NCI-H128 (cell line): ENCODE results near the gene PDE6A.

Experiments used
- DNase-seq: peaks from one replicate; lab custom pipeline; 2025; ENCODE audit not compliant: unreplicated experiment; lab: John Stamatoyannopoulos, UW

The PDE6A gene

GRCh38 chr5:149820012-149820411, 124.6 kb downstream of the PDE6A start:
- DNase-seq = no peak

GRCh38 chr5:149818116-149818515, 126.5 kb downstream of the PDE6A start:
- DNase-seq = no peak

- DNase-seq = no peak
Observed at GRCh38 chr5:149817539-149818060, 127.0 kb downstream of the PDE6A start.

- no peak for DNase-seq
Observed at GRCh38 chr5:149816661-149817060, 127.9 kb downstream of the PDE6A start.

- no peak for DNase-seq
Observed at GRCh38 chr5:149811453-149811852, 133.1 kb downstream of the PDE6A start.

- DNase-seq = no peak
Observed at GRCh38 chr5:149810856-149811255, 133.7 kb downstream of the PDE6A start.

GRCh38 chr5:149809931-149810691, 134.5 kb downstream of the PDE6A start:
- DNase-seq = peak; percentile 76

- DNase-seq = no peak
Observed at GRCh38 chr5:149808264-149808982, 136.2 kb downstream of the PDE6A start.
